SK-N-SH (cell line): ENCODE results near the gene SLC9C1.

ENCODE experiments used
- CTCF ChIP-seq: fragments of 200-600 bp; sonication (generic); IDR thresholded peaks from 2 replicates; pipeline ENCODE4 v1.6.1; 2017; ENCODE audit warnings: antibody characterized with exemption, mild to moderate bottlenecking, moderate library complexity
- EP300 ChIP-seq, 2 experiments: IDR thresholded peaks; 2 replicates each; pipeline versions ENCODE4 v1.4.0 to v1.6.1; 2012; ENCODE audit warnings: borderline replicate concordance in 1 of 2, low read depth in 1 of 2, low read length in 1 of 2
- SMC3 ChIP-seq: IDR thresholded peaks from 2 replicates; pipeline ENCODE4 v1.6.1; 2012; ENCODE audit warnings: low read depth, low read length, improper control_type of control experiment
- TAF1 ChIP-seq: IDR thresholded peaks from 2 replicates; pipeline ENCODE4 v1.6.1; 2012; ENCODE audit warnings: low read depth, mild to moderate bottlenecking, low read length, moderate library complexity, borderline replicate concordance
- YY1 ChIP-seq: IDR thresholded peaks from 2 replicates; pipeline ENCODE4 v1.4.0; 2012; ENCODE audit warnings: low read depth, mild to moderate bottlenecking
- TF ChIP-seq, protein P1 (sequence below): IDR thresholded peaks from 2 replicates; pipeline ENCODE4 v1.6.1; 2012; ENCODE audit warnings: mild to moderate bottlenecking, low read depth, low read length, moderate library complexity

DNA sequence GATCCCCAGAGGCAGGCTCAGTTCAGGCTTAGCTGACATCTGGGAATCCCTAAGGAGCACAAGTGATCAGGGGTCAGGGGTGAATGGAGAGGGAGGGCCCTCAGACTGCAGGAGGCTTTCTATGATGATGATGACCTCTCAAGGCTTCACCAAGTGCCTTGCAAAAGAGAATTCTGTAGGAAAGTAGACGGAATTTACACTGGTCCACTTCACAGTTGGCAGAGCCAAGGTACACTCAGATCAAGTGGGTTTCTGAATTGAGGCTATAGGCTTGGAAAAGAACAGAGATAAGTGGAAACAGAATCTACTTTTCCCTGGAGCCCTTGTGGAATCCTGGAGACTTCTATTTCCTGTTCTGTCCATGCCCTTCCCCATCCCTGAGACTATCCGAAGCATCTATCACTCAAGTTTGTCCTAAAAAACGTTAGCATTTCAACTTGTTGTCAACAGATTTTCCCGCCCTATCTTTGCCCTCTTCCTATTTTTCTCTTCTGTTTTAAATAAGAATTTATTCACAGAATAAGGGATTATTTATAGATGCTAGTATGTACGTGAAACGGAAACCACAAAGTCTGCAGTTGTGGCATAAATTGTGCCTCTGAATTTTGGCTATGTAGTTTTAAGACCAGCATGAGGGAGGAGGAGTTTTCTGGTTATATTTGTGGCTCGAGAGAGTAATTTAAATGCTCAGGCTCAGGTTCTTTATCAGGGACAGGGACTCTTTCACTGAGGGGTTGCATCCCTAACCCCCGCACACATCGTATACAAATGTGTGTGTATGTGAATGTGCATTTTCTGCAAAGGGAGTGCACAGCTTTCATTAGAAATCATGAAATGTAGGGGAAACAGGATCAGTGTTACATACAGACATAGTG, 173.8 kb downstream of the SLC9C1 start:
- TF ChIP-seq CTCF (no peak), EP300 (IDR thresholded peaks at IDR 0.05; ENCODE audit: borderline replicate concordance in 1 of 2, low read depth in 1 of 2, low read length in 1 of 2) (no peak), TAF1 (no peak), YY1 (no peak), SMC3 (no peak)
- TF ChIP-seq, protein P1, sequence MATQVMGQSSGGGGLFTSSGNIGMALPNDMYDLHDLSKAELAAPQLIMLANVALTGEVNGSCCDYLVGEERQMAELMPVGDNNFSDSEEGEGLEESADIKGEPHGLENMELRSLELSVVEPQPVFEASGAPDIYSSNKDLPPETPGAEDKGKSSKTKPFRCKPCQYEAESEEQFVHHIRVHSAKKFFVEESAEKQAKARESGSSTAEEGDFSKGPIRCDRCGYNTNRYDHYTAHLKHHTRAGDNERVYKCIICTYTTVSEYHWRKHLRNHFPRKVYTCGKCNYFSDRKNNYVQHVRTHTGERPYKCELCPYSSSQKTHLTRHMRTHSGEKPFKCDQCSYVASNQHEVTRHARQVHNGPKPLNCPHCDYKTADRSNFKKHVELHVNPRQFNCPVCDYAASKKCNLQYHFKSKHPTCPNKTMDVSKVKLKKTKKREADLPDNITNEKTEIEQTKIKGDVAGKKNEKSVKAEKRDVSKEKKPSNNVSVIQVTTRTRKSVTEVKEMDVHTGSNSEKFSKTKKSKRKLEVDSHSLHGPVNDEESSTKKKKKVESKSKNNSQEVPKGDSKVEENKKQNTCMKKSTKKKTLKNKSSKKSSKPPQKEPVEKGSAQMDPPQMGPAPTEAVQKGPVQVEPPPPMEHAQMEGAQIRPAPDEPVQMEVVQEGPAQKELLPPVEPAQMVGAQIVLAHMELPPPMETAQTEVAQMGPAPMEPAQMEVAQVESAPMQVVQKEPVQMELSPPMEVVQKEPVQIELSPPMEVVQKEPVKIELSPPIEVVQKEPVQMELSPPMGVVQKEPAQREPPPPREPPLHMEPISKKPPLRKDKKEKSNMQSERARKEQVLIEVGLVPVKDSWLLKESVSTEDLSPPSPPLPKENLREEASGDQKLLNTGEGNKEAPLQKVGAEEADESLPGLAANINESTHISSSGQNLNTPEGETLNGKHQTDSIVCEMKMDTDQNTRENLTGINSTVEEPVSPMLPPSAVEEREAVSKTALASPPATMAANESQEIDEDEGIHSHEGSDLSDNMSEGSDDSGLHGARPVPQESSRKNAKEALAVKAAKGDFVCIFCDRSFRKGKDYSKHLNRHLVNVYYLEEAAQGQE = no peak
